Esophagus squamous epithelium (tissue), 4 donors: ENCODE data around the gene HSD17B2.

Experiments used
- CTCF ChIP-seq, 6 experiments: fragments of 450-650 bp in 4 of 6; fragments of 200-600 bp in 2 of 6; sonication (generic) in 2 of 6; IDR thresholded peaks; one replicate each; pipeline ENCODE4 v1.5.1; 2016 to 2019; ENCODE audit warnings: antibody characterized with exemption in 6 of 6, mild to moderate bottlenecking in 4 of 6, moderate library complexity in 4 of 6
- POLR2A ChIP-seq, 4 donors: fragments of 450-650 bp; IDR thresholded peaks; one replicate each; pipeline ENCODE4 v1.6.1; 2017; ENCODE audit warnings: antibody characterized with exemption in 4 of 4, mild to moderate bottlenecking in 4 of 4, moderate library complexity in 3 of 4

- TF ChIP-seq CTCF (IDR thresholded peaks at IDR 0.05) (no peak), POLR2A (IDR thresholded peaks at IDR 0.05) (no peak)
These were observed 29.8 kb upstream of the HSD17B2 start for GRCh38 chr16:82005027-82005830.
